Measurements from ENCODE around the gene WDR13. TPM values are rescaled to one million over a fixed set of nuclear protein-coding genes. Genes with fewer than 3 reads are reported as not detected.
"Not testable (repeated sequence)": the region's sequence is repeated elsewhere in the genome, so short reads cannot be mapped to it uniquely, and the experiment has no call there.

The WDR13 gene
- total RNA-seq, 1 donor from 2014 or later: 20.9 TPM

- Histone ChIP-seq H3K9me3 (ENCODE audit: low read depth) (no peaks in the 10 kb centered on the region), H3F3A (ENCODE audit: low read depth) (peaks cover 4% of the 10 kb centered on the region), H3K4me1 (no peaks in the 10 kb centered on the region), H3K79me2 (ENCODE audit: low read depth) (no peaks in the 10 kb centered on the region), H3K9ac (no peak overlapping the region), H3K27ac (no peak overlapping the region), H3K36me3 (no peaks in the 10 kb centered on the region), H3K27me3 (no peaks in the 10 kb centered on the region), H4K20me1 (ENCODE audit: low read depth) (no peaks in the 10 kb centered on the region), H3K4me2 (no peak overlapping the region), H3K4me3 (no peak overlapping the region), H2AFZ (replicated peaks) (no peak overlapping the region)
- TF ChIP-seq CTCF (IDR thresholded peaks at IDR 0.05) (no peak), EZH2 (IDR thresholded peaks at IDR 0.05) (no peak)
- Mint-ChIP-seq H3K27me3 (ENCODE audit: insufficient read depth, low read depth) (no peaks in the 10 kb centered on the region), H3K36me3 (no peaks in the 10 kb centered on the region), H3K27ac (no peak overlapping the region), H3K4me3 (no peak overlapping the region), H3K4me1 (no peaks in the 10 kb centered on the region), H3K9me3 (peaks cover 4% of the 10 kb centered on the region)
- no peak for DNase-seq (ENCODE audit: low spot score)
Measured at GRCh38 chrX:48636776-48637175, 39.5 kb downstream of the WDR13 start.

DNA sequence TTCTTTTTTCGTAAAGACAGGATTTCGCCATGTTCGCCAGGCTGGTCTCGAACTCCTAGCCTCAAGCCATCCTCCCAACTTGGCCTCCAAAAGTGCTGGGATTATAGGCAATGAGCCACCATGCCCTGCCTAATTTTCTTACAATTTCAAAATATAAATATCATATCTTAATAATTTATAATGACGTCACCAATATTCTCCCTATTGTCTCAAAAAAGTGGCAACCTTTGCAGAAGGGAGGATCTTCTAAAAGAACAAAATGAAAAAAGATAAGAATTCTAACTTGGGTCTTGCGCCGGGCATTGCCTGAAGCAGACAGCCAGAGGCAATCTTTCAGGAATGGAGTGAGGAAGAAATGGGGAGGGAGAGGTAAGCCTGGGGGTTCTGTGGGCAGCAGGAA is 48.4 kb downstream of the WDR13 start:
- Histone ChIP-seq H3K4me1 (peaks cover 5% of the 10 kb centered on the region), H4K20me1 (ENCODE audit: low read depth) (no peaks in the 10 kb centered on the region), H3K9me3 (ENCODE audit: low read depth) (no peaks in the 10 kb centered on the region), H3F3A (ENCODE audit: low read depth) (no peaks in the 10 kb centered on the region), H3K9ac (no peak overlapping the region), H3K36me3 (no peaks in the 10 kb centered on the region), H3K27me3 (peaks cover 9% of the 10 kb centered on the region), H3K79me2 (ENCODE audit: low read depth) (no peaks in the 10 kb centered on the region), H3K4me2 (no peak overlapping the region), H3K4me3 (no peak overlapping the region), H2AFZ (replicated peaks) (no peak overlapping the region), H3K27ac (no peak overlapping the region)
- H3K27me3 Mint-ChIP-seq (ENCODE audit: insufficient read depth, low read depth): no peaks in the 10 kb centered on the region
- H3K4me1 Mint-ChIP-seq: peaks cover 2% of the 10 kb centered on the region
- H3K4me3 Mint-ChIP-seq: no peak overlapping the region
- H3K9me3 Mint-ChIP-seq: no peaks in the 10 kb centered on the region
- no peak for DNase-seq (ENCODE audit: low spot score)
- no peak overlapping the region for H3K27ac Mint-ChIP-seq
- TF ChIP-seq CTCF (IDR thresholded peaks at IDR 0.05) (no peak), EZH2 (IDR thresholded peaks at IDR 0.05) (no peak), EZH2phosphoT487 (IDR thresholded peaks at IDR 0.05) (no peak)
- no peaks in the 10 kb centered on the region for H3K36me3 Mint-ChIP-seq

DNA sequence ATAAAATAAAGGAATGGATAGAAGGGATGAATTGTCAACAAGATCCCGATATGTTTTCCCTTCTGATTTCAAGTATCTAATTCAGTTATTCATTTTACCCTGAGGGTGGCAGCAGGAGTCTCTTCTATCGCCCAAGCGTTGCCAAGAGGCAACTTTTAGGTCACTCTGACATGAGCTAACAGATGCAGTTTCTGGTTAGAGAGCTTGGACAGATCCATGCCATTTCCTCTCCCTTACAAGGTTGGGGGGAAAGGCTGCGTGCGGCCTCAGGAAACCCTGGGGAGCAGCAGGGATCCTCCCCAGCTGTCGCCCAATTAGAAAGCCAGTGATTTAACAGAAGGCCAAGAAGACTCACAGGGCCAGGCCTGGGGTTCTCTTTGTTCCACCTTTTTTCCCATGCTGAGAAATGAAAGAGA is 51.1 kb downstream of the WDR13 start:
- Histone ChIP-seq H4K20me1 (ENCODE audit: low read depth) (no peaks in the 10 kb centered on the region), H3K4me2 (peak overlapping the region; percentile 36), H3K36me3 (no peaks in the 10 kb centered on the region), H3K27ac (no peak overlapping the region), H2AFZ (replicated peaks) (no peak overlapping the region), H3K27me3 (peaks cover 9% of the 10 kb centered on the region), H3K4me1 (peaks cover 5% of the 10 kb centered on the region), H3K9me3 (ENCODE audit: low read depth) (no peaks in the 10 kb centered on the region), H3F3A (ENCODE audit: low read depth) (no peaks in the 10 kb centered on the region), H3K79me2 (ENCODE audit: low read depth) (no peaks in the 10 kb centered on the region), H3K9ac (no peak overlapping the region), H3K4me3 (no peak overlapping the region)
- Mint-ChIP-seq H3K27me3 (ENCODE audit: insufficient read depth, low read depth) (no peaks in the 10 kb centered on the region), H3K27ac (no peak overlapping the region), H3K36me3 (no peaks in the 10 kb centered on the region), H3K9me3 (peaks cover 4% of the 10 kb centered on the region), H3K4me3 (no peak overlapping the region), H3K4me1 (peaks cover 2% of the 10 kb centered on the region)
- TF ChIP-seq CTCF (IDR thresholded peaks at IDR 0.05) (peak; percentile 39), EZH2phosphoT487 (IDR thresholded peaks at IDR 0.05) (no peak)
- peak; percentile 54 for DNase-seq (ENCODE audit: low spot score)

DNA sequence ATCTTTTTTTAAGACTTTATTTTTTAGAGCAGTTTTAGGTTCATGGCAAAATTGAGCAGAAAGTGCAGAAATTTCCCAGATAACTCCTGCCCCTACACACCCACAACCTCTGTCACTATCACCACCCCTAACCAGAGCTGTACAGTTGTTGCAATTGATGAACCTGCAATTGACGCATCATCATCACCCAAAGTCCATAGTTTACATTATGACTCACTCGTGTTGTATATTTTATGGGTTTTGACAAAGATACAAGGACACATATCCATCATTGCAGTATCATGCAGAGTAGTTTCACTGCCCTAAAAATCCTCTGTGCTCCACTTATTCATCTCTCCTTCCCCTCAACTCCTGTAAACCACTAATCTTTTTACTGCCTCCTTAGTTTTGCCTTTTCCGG is 51.8 kb downstream of the WDR13 start:
- no peak overlapping the region for H3K27ac Mint-ChIP-seq
- Histone ChIP-seq H4K20me1 (ENCODE audit: low read depth) (no peaks in the 10 kb centered on the region), H3K27me3 (peaks cover 9% of the 10 kb centered on the region), H2AFZ (replicated peaks) (no peak overlapping the region), H3K9me3 (ENCODE audit: low read depth) (no peaks in the 10 kb centered on the region), H3K36me3 (no peaks in the 10 kb centered on the region), H3K4me3 (no peak overlapping the region), H3F3A (ENCODE audit: low read depth) (no peaks in the 10 kb centered on the region), H3K9ac (no peak overlapping the region), H3K27ac (no peak overlapping the region), H3K79me2 (ENCODE audit: low read depth) (no peaks in the 10 kb centered on the region), H3K4me1 (peaks cover 5% of the 10 kb centered on the region), H3K4me2 (no peak overlapping the region)
- no peak overlapping the region for H3K4me3 Mint-ChIP-seq
- no peak for DNase-seq (ENCODE audit: low spot score)
- H3K9me3 Mint-ChIP-seq: peaks cover 4% of the 10 kb centered on the region
- H3K27me3 Mint-ChIP-seq (ENCODE audit: insufficient read depth, low read depth): peaks cover 4% of the 10 kb centered on the region
- no peaks in the 10 kb centered on the region for H3K36me3 Mint-ChIP-seq
- peaks cover 2% of the 10 kb centered on the region for H3K4me1 Mint-ChIP-seq
- no peak for TF ChIP-seq EZH2 (IDR thresholded peaks at IDR 0.05)
- TF ChIP-seq EZH2phosphoT487 (IDR thresholded peaks at IDR 0.05): no peak
- TF ChIP-seq CTCF (IDR thresholded peaks at IDR 0.05): no peak

DNA sequence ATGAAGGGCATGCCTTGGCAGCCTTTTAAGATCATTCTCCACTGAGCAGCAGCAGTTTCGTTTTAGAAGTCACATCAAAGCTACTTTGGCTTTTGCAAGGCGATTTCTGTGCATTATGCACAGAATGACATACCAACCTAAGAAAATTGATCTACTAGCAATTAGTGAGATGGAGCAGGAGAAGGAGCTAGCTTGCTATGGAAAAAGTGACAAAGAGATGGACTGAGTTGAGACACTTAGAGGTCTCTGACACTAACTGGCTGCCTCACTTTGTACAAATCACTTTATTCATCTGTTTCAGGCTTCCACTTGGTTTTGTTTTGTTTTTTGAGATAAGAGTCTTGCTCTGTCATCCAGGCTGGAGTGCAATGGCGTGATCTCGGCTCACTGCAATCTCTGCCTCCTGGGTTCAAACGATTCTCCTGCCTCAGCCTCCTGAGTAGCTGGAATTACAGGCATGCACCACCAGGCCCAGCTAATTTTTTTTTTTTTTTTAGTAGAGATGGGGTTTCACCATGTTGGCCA is 54.8 kb downstream of the WDR13 start:
- peaks cover 11% of the 10 kb centered on the region for H3K9me3 Mint-ChIP-seq
- not testable (repeated sequence) for H2AFZ ChIP-seq (replicated peaks)

More for the DNA sequence above, 54.8 kb downstream of the WDR13 start:
- H3K9me3 ChIP-seq (ENCODE audit: low read depth); H3K4me2 ChIP-seq; H3K4me3 Mint-ChIP-seq; DNase-seq (ENCODE audit: low spot score); H3F3A ChIP-seq (ENCODE audit: low read depth); H3K27ac Mint-ChIP-seq; H3K79me2 ChIP-seq (ENCODE audit: low read depth); H3K4me1 Mint-ChIP-seq; H3K4me3 ChIP-seq; H4K20me1 ChIP-seq (ENCODE audit: low read depth); H3K9ac ChIP-seq; H3K27me3 ChIP-seq; H3K36me3 Mint-ChIP-seq; H3K27me3 Mint-ChIP-seq (ENCODE audit: insufficient read depth, low read depth); H3K27ac ChIP-seq; H3K4me1 ChIP-seq; H3K36me3 ChIP-seq: not testable (repeated sequence)

Data from neural progenitor cell (in vitro differentiated cells).